IPS DF 4.7 (cell line): ENCODE data around the gene NEXMIF.
"Not testable (repeated sequence)": the region's sequence is repeated elsewhere in the genome, so short reads cannot be mapped to it uniquely, and the experiment has no call there.

Experiments
- DNase-seq: peaks from one replicate; pipeline ENCODE4 v3.0.0-alpha.2; 2013; ENCODE audit warnings: low spot score; ENCODE audit errors: extremely low read depth

The NEXMIF gene

GRCh38 chrX:74797338-74797887 is 127.8 kb downstream of the NEXMIF start:
- no peak for DNase-seq

- no peak for DNase-seq
Measured at GRCh38 chrX:74788545-74789086, 136.6 kb downstream of the NEXMIF start.

- DNase-seq = no peak
Measured at GRCh38 chrX:74784629-74785028, 140.6 kb downstream of the NEXMIF start.

- DNase-seq = no peak
Measured at GRCh38 chrX:74781507-74782034, 143.7 kb downstream of the NEXMIF start.

GRCh38 chrX:74779175-74779574 is 146.1 kb downstream of the NEXMIF start:
- DNase-seq = no peak

- DNase-seq = no peak
Measured at GRCh38 chrX:74774988-74775387, 150.3 kb downstream of the NEXMIF start.

GRCh38 chrX:74736450-74736849 is 188.8 kb downstream of the NEXMIF start:
- DNase-seq = no peak

- DNase-seq = no peak
Measured at GRCh38 chrX:74705269-74705668, 220.0 kb downstream of the NEXMIF start.

- DNase-seq = not testable (repeated sequence)
Measured at GRCh38 chrX:74701343-74701742, 223.9 kb downstream of the NEXMIF start.

GRCh38 chrX:74684466-74684865 is 240.8 kb downstream of the NEXMIF start:
- DNase-seq = no peak
